Left ventricle myocardium inferior (tissue), 1 donor: ENCODE measurements around the gene B3GALNT2. TPM values are rescaled to one million over a fixed set of nuclear protein-coding genes. Genes with fewer than 3 reads are reported as not detected.

ENCODE experiments used
- DNase-seq: peaks from one replicate; pipeline ENCODE4 v3.0.0-alpha.2; 2020
- H3K27ac ChIP-seq: fragments of 200-600 bp; replicated peaks from 2 replicates; pipeline ENCODE4 v1.8.0; 2021
- H3K27me3 ChIP-seq: fragments of 200-600 bp; 2 replicates; pipeline ENCODE4 v1.8.0; 2021; ENCODE audit warnings: low read depth
- H3K36me3 ChIP-seq: fragments of 200-600 bp; 2 replicates; pipeline ENCODE4 v1.8.0; 2021
- H3K4me1 ChIP-seq: fragments of 200-600 bp; 2 replicates; pipeline ENCODE4 v1.8.0; 2021
- H3K4me3 ChIP-seq: fragments of 200-600 bp; 2 replicates; pipeline ENCODE4 v1.8.0; 2021; ENCODE audit warnings: mild to moderate bottlenecking, moderate library complexity
- H3K9me3 ChIP-seq: fragments of 200-600 bp; replicated peaks from 2 replicates; pipeline ENCODE4 v1.8.0; 2021
- CTCF ChIP-seq: fragments of 200-600 bp; IDR thresholded peaks from 2 replicates; pipeline ENCODE4 v1.8.0; 2021; ENCODE audit warnings: antibody characterized with exemption, mild to moderate bottlenecking, borderline replicate concordance
- intact Hi-C: fragments of 100-400 bp; cut with micrococcal nuclease; formaldehyde crosslinking; loops from one replicate; pipeline ENCODE4 v1.11.0; 2022
- total RNA-seq: library from RNA; stranded (reverse); fragmentation: NEBNext Ultra II Directional; extraction: Animal tissue kit (Norgen Biotek cat#: 25700); gene quantifications from one replicate; pipeline ENCODE4 v1.2.1, GENCODE V29; 2021
- donor health status: DM: no; HTN: yes; CAD: no; lungs with severe emphysema.

B3GALNT2 gene
- total RNA-seq, 1 donor from 2014 or later, result 23.0 TPM

- no peaks in the 10 kb centered on the region for H3K9me3 ChIP-seq
- H3K27me3 ChIP-seq, result no peaks in the 10 kb centered on the region
- no peak for TF ChIP-seq CTCF
- peaks cover 51% of the 10 kb centered on the region for H3K4me1 ChIP-seq
- no peaks in the 10 kb centered on the region for H3K36me3 ChIP-seq
- no peak for DNase-seq
- intact Hi-C loops, result no loop called here
- H3K27ac ChIP-seq, result no peak overlapping the region
- H3K4me3 ChIP-seq, result no peak overlapping the region
Observed at GRCh38 chr1:235500971-235501540, 3.2 kb downstream of the B3GALNT2 start.

GRCh38 chr1:235495551-235495950 lies 8.7 kb downstream of the B3GALNT2 start:
- H3K4me3 ChIP-seq, result no peak overlapping the region
- H3K36me3 ChIP-seq, result peaks cover 23% of the 10 kb centered on the region
- no peak for DNase-seq
- H3K27me3 ChIP-seq, result no peaks in the 10 kb centered on the region
- H3K27ac ChIP-seq, result no peak overlapping the region
- no peaks in the 10 kb centered on the region for H3K9me3 ChIP-seq
- H3K4me1 ChIP-seq, result peaks cover 19% of the 10 kb centered on the region
- intact Hi-C loops, result no loop called here
- no peak for TF ChIP-seq CTCF

GRCh38 chr1:235495030-235495429 lies 9.2 kb downstream of the B3GALNT2 start:
- H3K36me3 ChIP-seq, result peaks cover 23% of the 10 kb centered on the region
- H3K4me1 ChIP-seq, result peaks cover 16% of the 10 kb centered on the region
- intact Hi-C loops, result no loop called here
- no peak for TF ChIP-seq CTCF
- no peaks in the 10 kb centered on the region for H3K27me3 ChIP-seq
- no peak for DNase-seq
- H3K4me3 ChIP-seq, result no peak overlapping the region
- no peak overlapping the region for H3K27ac ChIP-seq
- no peaks in the 10 kb centered on the region for H3K9me3 ChIP-seq

GRCh38 chr1:235494531-235494930 lies 9.7 kb downstream of the B3GALNT2 start:
- Histone ChIP-seq H3K4me3 (no peak overlapping the region), H3K9me3 (no peaks in the 10 kb centered on the region), H3K27me3 (no peaks in the 10 kb centered on the region), H3K36me3 (peaks cover 23% of the 10 kb centered on the region), H3K27ac (no peak overlapping the region), H3K4me1 (peaks cover 16% of the 10 kb centered on the region)
- intact Hi-C loops, result no loop called here
- no peak for DNase-seq
- no peak for TF ChIP-seq CTCF

- intact Hi-C loops, result no loop called here
- no peak overlapping the region for H3K27ac ChIP-seq
- no peak for TF ChIP-seq CTCF
- H3K4me3 ChIP-seq, result no peak overlapping the region
- H3K9me3 ChIP-seq, result no peaks in the 10 kb centered on the region
- DNase-seq, result no peak
- H3K36me3 ChIP-seq, result peaks cover 29% of the 10 kb centered on the region
- peaks cover 13% of the 10 kb centered on the region for H3K4me1 ChIP-seq
- no peaks in the 10 kb centered on the region for H3K27me3 ChIP-seq
Observed at GRCh38 chr1:235491644-235492043, 12.6 kb downstream of the B3GALNT2 start.

GRCh38 chr1:235486321-235486720 lies 17.9 kb downstream of the B3GALNT2 start:
- Histone ChIP-seq H3K27ac (no peak overlapping the region), H3K4me3 (no peak overlapping the region), H3K9me3 (no peaks in the 10 kb centered on the region), H3K4me1 (no peaks in the 10 kb centered on the region), H3K36me3 (peaks cover 35% of the 10 kb centered on the region), H3K27me3 (no peaks in the 10 kb centered on the region)
- TF ChIP-seq CTCF, result no peak
- intact Hi-C loops, result no loop called here
- no peak for DNase-seq
